ENCODE results near the gene CUL4B. TPM values are rescaled to one million over a fixed set of nuclear protein-coding genes. Genes with fewer than 3 reads are reported as not detected.
A peak's percentile ranks its signal among the peaks of the same experiment; 100 is the strongest.
"Not testable (repeated sequence)": the region's sequence is repeated elsewhere in the genome, so short reads cannot be mapped to it uniquely, and the experiment has no call there.

CUL4B gene
- polyA plus RNA-seq, 4 donors = 68.8 to 81.9 (median 73.2) TPM

GRCh38 chrX:120534413-120535205, 26.2 kb downstream of the CUL4B start:
- no peak for DNase-seq (ENCODE audit: low read depth in 4 of 4, low spot score in 3 of 4)

- no peak for DNase-seq (ENCODE audit: low read depth in 4 of 4, low spot score in 3 of 4)
These were observed 37.9 kb downstream of the CUL4B start for GRCh38 chrX:120522820-120523219.

- no peak for DNase-seq (ENCODE audit: low read depth in 4 of 4, low spot score in 3 of 4)
These were observed 42.8 kb downstream of the CUL4B start for GRCh38 chrX:120517936-120518335.

GRCh38 chrX:120514236-120514635, 46.5 kb downstream of the CUL4B start:
- no peak for DNase-seq (ENCODE audit: low read depth in 4 of 4, low spot score in 3 of 4)

GRCh38 chrX:120512627-120513026, 48.1 kb downstream of the CUL4B start:
- DNase-seq (ENCODE audit: low read depth in 4 of 4, low spot score in 3 of 4) = no peak

GRCh38 chrX:120512222-120512621, 48.5 kb downstream of the CUL4B start:
- DNase-seq (ENCODE audit: low read depth in 4 of 4, low spot score in 3 of 4) = no peak

- no peak for DNase-seq (ENCODE audit: low read depth in 4 of 4, low spot score in 3 of 4)
These were observed 56.2 kb downstream of the CUL4B start for GRCh38 chrX:120504569-120504968.

GRCh38 chrX:120499301-120500072, 61.3 kb downstream of the CUL4B start:
- DNase-seq (ENCODE audit: low read depth in 4 of 4, low spot score in 3 of 4) = no peak

GRCh38 chrX:120490119-120490518, 70.6 kb downstream of the CUL4B start:
- DNase-seq (ENCODE audit: low read depth in 4 of 4, low spot score in 3 of 4) = not testable (repeated sequence)

GRCh38 chrX:120486786-120487185, 74.0 kb downstream of the CUL4B start:
- DNase-seq (ENCODE audit: low read depth in 4 of 4, low spot score in 3 of 4) = no peak

- peak; percentile 44 to 56 (median 48) for DNase-seq (ENCODE audit: low read depth in 4 of 4, low spot score in 3 of 4)
These were observed 74.9 kb downstream of the CUL4B start for GRCh38 chrX:120485638-120486520.

- no peak for DNase-seq (ENCODE audit: low read depth in 4 of 4, low spot score in 3 of 4)
These were observed 75.5 kb downstream of the CUL4B start for GRCh38 chrX:120485315-120485637.

GRCh38 chrX:120477453-120477852, 83.3 kb downstream of the CUL4B start:
- DNase-seq (ENCODE audit: low read depth in 4 of 4, low spot score in 3 of 4) = no peak

GRCh38 chrX:120476714-120477113, 84.0 kb downstream of the CUL4B start:
- DNase-seq (ENCODE audit: low read depth in 4 of 4, low spot score in 3 of 4) = no peak

GRCh38 chrX:120475447-120475846, 85.3 kb downstream of the CUL4B start:
- not testable (repeated sequence) for DNase-seq (ENCODE audit: low read depth in 4 of 4, low spot score in 3 of 4)

Other genes starting within 250 kb of the CUL4B start
- gene TMEM255A, start 249.5 kb downstream of the CUL4B start, polyA plus RNA-seq (ENCODE audit: insufficient read length in 4 of 4) = 10 to 100 TPM in 1 of 4 donors, 1 to 10 TPM in 1, under 1 TPM in 2; 0.49 to 13.5 (median 0.88) TPM
- gene ATP1B4, start 198.9 kb downstream of the CUL4B start, polyA plus RNA-seq (ENCODE audit: insufficient read length in 4 of 4) = under 1 TPM in 3 of 4 donors, not detected in 1; 0.04 to 0.10 (median 0.05) TPM
- gene LAMP2, start 91.7 kb downstream of the CUL4B start, polyA plus RNA-seq (ENCODE audit: insufficient read length in 4 of 4) = 100 to 1,000 TPM; 126 to 169 (median 147) TPM
- gene MCTS1, start 43.1 kb upstream of the CUL4B start, polyA plus RNA-seq (ENCODE audit: insufficient read length in 4 of 4) = 10 to 100 TPM; 48.0 to 59.6 (median 56.2) TPM
- 10 to 100 TPM; 29.0 to 37.0 (median 35.5) TPM for gene C1GALT1C1, start 69.1 kb upstream of the CUL4B start, polyA plus RNA-seq (ENCODE audit: insufficient read length in 4 of 4)